CD4-positive, alpha-beta T cell (primary cell): ENCODE measurements around the gene THBS2. TPM values are rescaled to one million over a fixed set of nuclear protein-coding genes. Genes with fewer than 3 reads are reported as not detected.

Source experiments
- ATAC-seq: fragments of 200-7000 bp; cut with Tn5 transposase; one replicate; pipeline ENCODE4 v1.10.0; 2022; ENCODE audit warnings: mild to moderate bottlenecking; ENCODE audit not compliant: poor library complexity
- CTCF ChIA-PET: fragments of 350-600 bp; sonication (Branson Sonifier 250); formaldehyde crosslinking; loops from one replicate; lab custom pipeline; 2021; ENCODE audit warnings: antibody characterized with exemption, inconsistent platforms; lab: Charles Lee
- POLR2A ChIA-PET: fragments of 350-600 bp; sonication (Branson Sonifier 250); formaldehyde crosslinking; loops from one replicate; lab custom pipeline; 2021; ENCODE audit warnings: antibody characterized with exemption, inconsistent platforms; lab: Charles Lee
- DNase-seq, 14 experiments: peaks; one replicate each; pipeline ENCODE4 v3.0.0-alpha.2; 2013 to 2020; ENCODE audit warnings: mixed read lengths in 2 of 14
- H3K27ac ChIP-seq, 2 donors: one replicate each; pipeline versions ENCODE4 v1.5.1 to v1.7.0; 2013; ENCODE audit warnings: low read length in 2 of 2, low read depth in 1 of 2, mild to moderate bottlenecking in 1 of 2
- H3K27me3 ChIP-seq, 2 experiments: 1 replicate in 1 of 2; 2 replicates in 1 of 2; pipeline versions ENCODE4 v1.6.1 to v1.7.0; 2013; ENCODE audit warnings: low read length in 2 of 2, control low read depth in 1 of 2, mild to moderate bottlenecking in 1 of 2, moderate library complexity in 1 of 2; ENCODE audit not compliant: insufficient read depth in 2 of 2, control insufficient read depth in 1 of 2
- H3K36me3 ChIP-seq: one replicate; pipeline ENCODE4 v1.6.1; 2013; ENCODE audit warnings: low read length, control low read depth; ENCODE audit not compliant: insufficient read depth
- H3K4me1 ChIP-seq: one replicate; pipeline ENCODE4 v1.6.1; 2013; ENCODE audit warnings: low read length, control low read depth; ENCODE audit not compliant: insufficient read depth
- H3K4me3 ChIP-seq: one replicate; pipeline ENCODE4 v1.5.1; 2013; ENCODE audit warnings: mild to moderate bottlenecking, low read length, moderate library complexity
- H3K9me3 ChIP-seq, 2 experiments: 1 replicate in 1 of 2; 2 replicates in 1 of 2; pipeline versions ENCODE4 v1.6.1 to v1.7.0; 2013; ENCODE audit warnings: low read length in 2 of 2, mild to moderate bottlenecking in 2 of 2, control low read depth in 1 of 2, moderate library complexity in 1 of 2; ENCODE audit not compliant: control insufficient read depth in 1 of 2, insufficient read depth in 1 of 2
- H3K27ac Mint-ChIP-seq: one replicate; pipeline ENCODE4 v1.8.0; 2020; ENCODE audit warnings: mixed read lengths
- H3K27me3 Mint-ChIP-seq: one replicate; pipeline ENCODE4 v1.8.0; 2021; ENCODE audit warnings: mixed read lengths
- H3K36me3 Mint-ChIP-seq: one replicate; pipeline ENCODE4 v1.8.0; 2021; ENCODE audit warnings: low read depth, mixed read lengths
- H3K4me1 Mint-ChIP-seq: one replicate; pipeline ENCODE4 v1.8.0; 2021; ENCODE audit warnings: low read depth, mixed read lengths
- H3K4me3 Mint-ChIP-seq: one replicate; pipeline ENCODE4 v1.8.0; 2020; ENCODE audit warnings: mild to moderate bottlenecking, mixed read lengths
- H3K9me3 Mint-ChIP-seq: one replicate; pipeline ENCODE4 v1.8.0; 2020; ENCODE audit warnings: mixed read lengths
- CTCF ChIP-seq: fragments of 200-600 bp; IDR thresholded peaks from one replicate; pipeline ENCODE4 v1.8.0; 2022; ENCODE audit warnings: antibody characterized with exemption, mild to moderate bottlenecking
- intact Hi-C, 2 experiments: fragments of 100-400 bp; cut with DNase I in 1 of 2; cut with micrococcal nuclease in 1 of 2; formaldehyde crosslinking; loops; one replicate each; pipeline versions ENCODE4 v1.15.1 to v1.9.0; 2023 to 2025; cut with DNase I, micrococcal nuclease
- total RNA-seq, 174 experiments: library from RNA in 2 of 174; stranded (reverse) in 2 of 174; gene quantifications; one replicate each; pipeline ENCODE4 v1.2.3 and lab custom pipeline; 2021 to 2026

THBS2 gene
- total RNA-seq, 2 experiments from 2014 or later: not detected

DNA sequence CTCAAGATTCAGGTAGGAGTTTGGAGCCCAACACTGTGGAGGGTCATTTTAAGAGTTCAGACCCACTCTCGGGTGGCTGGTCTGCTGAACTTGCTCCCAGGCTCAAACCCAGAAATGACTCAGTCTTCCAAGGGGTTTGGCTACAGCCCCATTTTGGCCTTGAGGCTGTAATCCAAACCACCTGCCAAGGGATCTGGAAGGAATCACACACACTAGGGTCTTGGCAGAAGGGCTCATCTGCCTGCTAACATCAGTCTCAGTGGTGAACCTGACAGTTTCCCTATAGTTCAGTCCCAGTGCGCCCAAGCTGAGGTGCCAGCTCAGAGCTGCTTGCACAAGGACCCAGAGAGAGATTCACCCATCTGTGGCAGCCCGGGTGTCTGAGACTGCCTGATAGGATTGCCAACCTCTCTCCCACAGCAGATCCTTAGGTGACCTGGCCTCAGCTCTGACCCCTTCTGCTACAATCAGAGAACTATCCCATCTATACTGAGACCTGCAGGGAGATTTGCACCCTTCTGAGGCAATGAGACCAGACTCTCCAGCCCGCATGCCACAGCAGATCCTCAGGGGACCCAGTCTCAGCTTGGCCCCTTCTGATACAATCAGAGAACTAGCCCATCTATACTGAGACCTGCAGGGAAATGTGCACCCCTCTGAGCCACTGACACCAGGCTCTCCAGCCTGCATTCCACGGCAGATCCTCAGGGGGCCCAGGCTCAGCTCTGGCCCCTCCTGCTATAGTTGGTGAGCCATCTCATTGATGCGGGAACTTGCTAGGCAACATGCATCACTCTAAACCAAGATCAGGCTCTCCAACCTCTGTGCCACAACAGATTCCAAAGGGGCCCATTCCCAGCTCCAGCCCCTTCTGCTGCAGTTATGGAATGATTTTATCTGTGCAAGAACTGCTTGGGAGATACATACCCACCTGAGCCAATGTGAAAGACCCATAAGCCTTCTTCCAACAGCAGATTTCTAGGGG is 48.2 kb downstream of the THBS2 start:
- POLR2A ChIA-PET: no interaction called here

GRCh38 chr6:169204167-169204566 is 49.5 kb downstream of the THBS2 start:
- Mint-ChIP-seq H3K27me3 (no peaks in the 10 kb centered on the region), H3K27ac (no peak overlapping the region), H3K4me3 (no peak overlapping the region), H3K4me1 (no peaks in the 10 kb centered on the region), H3K9me3 (peaks cover 9% of the 10 kb centered on the region), H3K36me3 (peaks cover 11% of the 10 kb centered on the region)
- intact Hi-C loops: no loop called here
- ChIA-PET CTCF (no interaction called here), POLR2A (no interaction called here)
- no peak for TF ChIP-seq CTCF
- Histone ChIP-seq H3K27ac (no peak overlapping the region), H3K4me3 (no peak overlapping the region), H3K4me1 (no peaks in the 10 kb centered on the region), H3K36me3 (no peaks in the 10 kb centered on the region), H3K27me3 (peaks cover 0 to 3% of the 10 kb centered on the region in 2 experiments), H3K9me3 (peaks cover 10 to 16% of the 10 kb centered on the region in 2 experiments)
- ATAC-seq (no peak), DNase-seq (no peak)

More for the DNA sequence above, 48.2 kb downstream of the THBS2 start:
- H3K4me1 ChIP-seq: no peaks in the 10 kb centered on the region
- peaks cover 0 to 3% of the 10 kb centered on the region in 2 experiments for H3K27me3 ChIP-seq
- intact Hi-C loops: no loop called here
- no peak overlapping the region for H3K27ac Mint-ChIP-seq
- peaks cover 10 to 16% of the 10 kb centered on the region in 2 experiments for H3K9me3 ChIP-seq
- H3K36me3 Mint-ChIP-seq: peaks cover 11% of the 10 kb centered on the region
- no peak for TF ChIP-seq CTCF
- no peaks in the 10 kb centered on the region for H3K27me3 Mint-ChIP-seq
- H3K4me3 Mint-ChIP-seq: no peak overlapping the region
- CTCF ChIA-PET: no interaction called here
- no peak overlapping the region for H3K27ac ChIP-seq
- H3K4me3 ChIP-seq: no peak overlapping the region
- H3K4me1 Mint-ChIP-seq: peaks cover 1% of the 10 kb centered on the region
- ATAC-seq (no peak), DNase-seq (no peak)
- H3K9me3 Mint-ChIP-seq: peaks cover 11% of the 10 kb centered on the region
- no peaks in the 10 kb centered on the region for H3K36me3 ChIP-seq

DNA sequence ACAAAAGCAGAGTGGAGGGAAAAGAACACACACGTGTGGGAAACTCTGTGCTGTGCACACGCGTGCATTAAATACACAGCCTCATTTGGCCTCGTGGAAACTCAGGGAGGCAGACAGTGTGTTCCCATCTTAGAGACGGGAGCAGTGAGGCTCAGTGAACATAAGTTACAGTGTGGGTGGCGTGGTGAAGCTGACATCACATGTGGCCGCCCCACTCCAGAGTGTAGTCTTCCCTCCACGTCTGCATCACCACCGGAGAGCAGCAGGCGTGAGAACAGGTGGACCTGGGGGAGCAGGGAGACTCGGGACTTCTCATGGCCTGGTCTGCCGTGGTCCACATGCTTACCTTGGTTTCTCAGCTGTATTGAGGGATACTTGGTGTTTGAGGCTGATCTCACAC is 51.7 kb downstream of the THBS2 start:
- Mint-ChIP-seq H3K4me1 (no peaks in the 10 kb centered on the region), H3K36me3 (peaks cover 5% of the 10 kb centered on the region), H3K4me3 (no peak overlapping the region), H3K9me3 (peaks cover 4% of the 10 kb centered on the region), H3K27me3 (no peaks in the 10 kb centered on the region), H3K27ac (no peak overlapping the region)
- ATAC-seq: no peak
- Histone ChIP-seq H3K4me1 (no peaks in the 10 kb centered on the region), H3K27ac (no peak overlapping the region), H3K9me3 (peaks cover 7 to 10% of the 10 kb centered on the region in 2 experiments), H3K36me3 (no peaks in the 10 kb centered on the region), H3K4me3 (no peak overlapping the region), H3K27me3 (peaks cover 0 to 3% of the 10 kb centered on the region in 2 experiments)
- CTCF ChIA-PET: no interaction called here
- TF ChIP-seq CTCF: no peak
- POLR2A ChIA-PET: no interaction called here
- intact Hi-C loops: no loop called here
- no peak for DNase-seq
